Mesothelial cell of epicardium (in vitro differentiated cells): ENCODE data around the gene GNA14. TPM values are rescaled to one million over a fixed set of nuclear protein-coding genes. Genes with fewer than 3 reads are reported as not detected.

Source experiments
- DNase-seq, 2 experiments: peaks; one replicate each; pipeline ENCODE4 v3.0.0; 2021; ENCODE audit warnings: low spot score in 2 of 2; ENCODE audit not compliant: unreplicated experiment in 2 of 2
- H3K27ac Mint-ChIP-seq: 2 replicates; pipeline ENCODE4 v1.8.0; 2021; ENCODE audit warnings: mixed read lengths
- H3K27me3 Mint-ChIP-seq: 2 replicates; pipeline ENCODE4 v1.8.0; 2021; ENCODE audit warnings: low read depth, mixed read lengths
- H3K36me3 Mint-ChIP-seq: 2 replicates; pipeline ENCODE4 v1.8.0; 2021; ENCODE audit warnings: mixed read lengths
- H3K4me1 Mint-ChIP-seq: 2 replicates; pipeline ENCODE4 v1.8.0; 2021; ENCODE audit warnings: mixed read lengths
- H3K4me3 Mint-ChIP-seq: 2 replicates; pipeline ENCODE4 v1.8.0; 2021; ENCODE audit warnings: mild to moderate bottlenecking, moderate library complexity, mixed read lengths
- H3K9me3 Mint-ChIP-seq: 2 replicates; pipeline ENCODE4 v1.8.0; 2021; ENCODE audit warnings: mixed read lengths
- total RNA-seq: library from RNA; stranded (reverse); gene quantifications from 3 replicates; pipeline ENCODE4 v1.2.1, GENCODE V29; 2021
- TF ChIP-seq, protein P1 (sequence below): fragments of 200-600 bp; sonication (generic); IDR thresholded peaks from one replicate; pipeline ENCODE4 v1.5.0; 2021; ENCODE audit warnings: antibody characterized with exemption; ENCODE audit not compliant: unreplicated experiment

The GNA14 gene
- total RNA-seq, 1 donor from 2014 or later: 0.22 TPM

DNA sequence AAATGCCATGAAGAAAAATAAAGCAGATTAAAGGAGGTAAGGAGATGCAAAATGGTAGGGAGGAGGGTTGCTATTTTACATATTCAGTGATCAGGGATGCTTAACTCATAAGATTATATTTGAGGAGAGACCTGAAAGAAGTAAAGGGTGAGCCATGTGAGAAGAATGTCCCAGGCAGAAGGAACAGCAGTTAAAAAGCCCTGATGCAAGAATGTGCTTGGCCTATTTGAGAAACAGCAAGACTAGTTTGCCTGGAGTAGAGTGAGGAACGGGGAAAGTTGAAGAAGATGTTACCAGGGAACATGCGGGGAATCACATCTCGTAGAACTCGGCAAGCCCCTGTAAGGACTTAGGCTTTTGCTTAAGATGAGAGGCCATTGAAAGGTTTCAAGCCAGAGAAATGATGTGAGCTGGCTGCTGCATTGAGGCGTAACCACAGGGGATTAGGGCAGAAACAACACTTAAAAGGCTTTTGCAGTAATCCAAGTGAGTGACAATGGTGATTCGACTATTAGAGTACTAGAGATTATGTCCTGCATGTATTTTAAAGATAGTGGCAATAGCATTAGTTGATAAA lies 272.1 kb downstream of the GNA14 start:
- TF ChIP-seq, protein P1, sequence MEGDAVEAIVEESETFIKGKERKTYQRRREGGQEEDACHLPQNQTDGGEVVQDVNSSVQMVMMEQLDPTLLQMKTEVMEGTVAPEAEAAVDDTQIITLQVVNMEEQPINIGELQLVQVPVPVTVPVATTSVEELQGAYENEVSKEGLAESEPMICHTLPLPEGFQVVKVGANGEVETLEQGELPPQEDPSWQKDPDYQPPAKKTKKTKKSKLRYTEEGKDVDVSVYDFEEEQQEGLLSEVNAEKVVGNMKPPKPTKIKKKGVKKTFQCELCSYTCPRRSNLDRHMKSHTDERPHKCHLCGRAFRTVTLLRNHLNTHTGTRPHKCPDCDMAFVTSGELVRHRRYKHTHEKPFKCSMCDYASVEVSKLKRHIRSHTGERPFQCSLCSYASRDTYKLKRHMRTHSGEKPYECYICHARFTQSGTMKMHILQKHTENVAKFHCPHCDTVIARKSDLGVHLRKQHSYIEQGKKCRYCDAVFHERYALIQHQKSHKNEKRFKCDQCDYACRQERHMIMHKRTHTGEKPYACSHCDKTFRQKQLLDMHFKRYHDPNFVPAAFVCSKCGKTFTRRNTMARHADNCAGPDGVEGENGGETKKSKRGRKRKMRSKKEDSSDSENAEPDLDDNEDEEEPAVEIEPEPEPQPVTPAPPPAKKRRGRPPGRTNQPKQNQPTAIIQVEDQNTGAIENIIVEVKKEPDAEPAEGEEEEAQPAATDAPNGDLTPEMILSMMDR: no peak
- no peak overlapping the region for H3K27ac Mint-ChIP-seq
- H3K9me3 Mint-ChIP-seq: peaks cover 13% of the 10 kb centered on the region
- no peak for DNase-seq
- H3K36me3 Mint-ChIP-seq: peaks cover 28% of the 10 kb centered on the region
- H3K27me3 Mint-ChIP-seq: no peaks in the 10 kb centered on the region
- no peaks in the 10 kb centered on the region for H3K4me1 Mint-ChIP-seq
- no peak overlapping the region for H3K4me3 Mint-ChIP-seq

DNA sequence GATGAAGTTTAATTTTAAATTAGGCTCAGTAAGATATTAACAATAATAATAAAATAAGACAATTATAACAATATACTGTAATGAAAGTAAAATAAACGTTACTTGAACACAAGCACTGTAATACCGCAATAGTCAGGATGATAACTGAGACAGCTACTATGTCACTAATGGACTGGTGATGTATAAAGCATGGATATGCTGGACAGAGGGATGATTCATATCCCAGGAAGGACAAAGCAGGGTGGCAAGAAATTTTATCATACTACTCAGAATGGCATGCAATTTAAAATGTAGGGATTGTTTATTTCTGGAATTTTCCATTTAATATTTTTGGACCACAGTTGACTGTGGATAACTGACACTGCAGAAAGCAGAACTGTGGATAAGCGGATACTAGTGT lies 273.9 kb downstream of the GNA14 start:
- Mint-ChIP-seq H3K27me3 (no peaks in the 10 kb centered on the region), H3K27ac (no peak overlapping the region), H3K9me3 (peaks cover 17% of the 10 kb centered on the region), H3K36me3 (peaks cover 33% of the 10 kb centered on the region), H3K4me1 (no peaks in the 10 kb centered on the region), H3K4me3 (no peak overlapping the region)
- no peak for DNase-seq
- TF ChIP-seq, protein P1: no peak
